ENCODE measurements around the gene NOS1AP. TPM values are rescaled to one million over a fixed set of nuclear protein-coding genes. Genes with fewer than 3 reads are reported as not detected.

The NOS1AP gene
- total RNA-seq, 4 donors from 2014 or later: 0.31 to 12.7 (median 1.7) TPM

DNA sequence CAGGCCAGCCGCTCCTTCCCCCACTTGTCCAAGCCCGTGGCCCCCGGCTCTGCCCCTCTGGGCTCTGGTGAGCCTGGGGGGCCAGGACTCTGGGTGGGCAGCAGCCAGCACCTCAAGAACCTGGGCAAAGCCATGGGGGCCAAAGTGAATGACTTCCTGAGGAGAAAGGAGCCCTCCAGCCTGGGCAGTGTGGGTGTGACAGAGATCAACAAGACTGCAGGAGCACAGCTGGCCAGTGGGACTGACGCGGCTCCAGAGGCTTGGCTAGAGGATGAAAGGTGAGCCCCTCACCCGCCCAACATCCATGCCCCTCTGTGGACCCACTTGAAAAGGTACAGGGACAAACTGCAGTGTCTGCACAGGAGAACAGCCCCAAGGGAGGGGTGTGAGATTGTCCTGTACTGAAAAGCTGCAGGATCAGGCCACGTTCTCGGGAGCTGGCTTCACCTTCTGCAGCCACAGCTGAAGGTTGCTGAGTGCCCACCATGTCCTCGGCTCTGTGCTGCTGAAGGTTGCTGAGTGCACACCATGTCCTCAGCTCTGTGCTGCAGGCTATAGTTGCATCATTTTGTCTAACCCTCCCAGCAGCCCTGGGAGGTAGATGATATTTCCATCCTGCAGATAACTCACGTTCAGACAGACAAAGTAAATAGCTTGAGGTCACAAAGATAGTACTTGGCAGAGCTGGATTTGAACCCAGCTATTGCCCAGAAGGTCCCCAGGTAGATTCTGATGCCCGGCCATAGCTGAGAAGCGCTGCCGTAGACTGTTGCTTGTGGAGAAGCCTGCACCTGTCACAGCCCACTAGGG is 312.7 kb downstream of the NOS1AP start:
- Histone ChIP-seq H3K36me3 (no peaks in the 10 kb centered on the region), H3K27ac (peak overlapping the region; percentile 81 to 93 (median 86)), H3K4me1 (peaks cover 0 to 33% (median 10%) of the 10 kb centered on the region in 3 donors), H3K9me3 (no peaks in the 10 kb centered on the region), H3K4me3 (no peak overlapping the region), H3K27me3 (no peaks in the 10 kb centered on the region)
- DNase-seq: no peak
- 81 to 85% methylated on average over 4 to 10 of the region's 13 CpGs for WGBS, 2 donors
- intact Hi-C loops (cut with DNase I): no loop called here
- TF ChIP-seq, protein P1, sequence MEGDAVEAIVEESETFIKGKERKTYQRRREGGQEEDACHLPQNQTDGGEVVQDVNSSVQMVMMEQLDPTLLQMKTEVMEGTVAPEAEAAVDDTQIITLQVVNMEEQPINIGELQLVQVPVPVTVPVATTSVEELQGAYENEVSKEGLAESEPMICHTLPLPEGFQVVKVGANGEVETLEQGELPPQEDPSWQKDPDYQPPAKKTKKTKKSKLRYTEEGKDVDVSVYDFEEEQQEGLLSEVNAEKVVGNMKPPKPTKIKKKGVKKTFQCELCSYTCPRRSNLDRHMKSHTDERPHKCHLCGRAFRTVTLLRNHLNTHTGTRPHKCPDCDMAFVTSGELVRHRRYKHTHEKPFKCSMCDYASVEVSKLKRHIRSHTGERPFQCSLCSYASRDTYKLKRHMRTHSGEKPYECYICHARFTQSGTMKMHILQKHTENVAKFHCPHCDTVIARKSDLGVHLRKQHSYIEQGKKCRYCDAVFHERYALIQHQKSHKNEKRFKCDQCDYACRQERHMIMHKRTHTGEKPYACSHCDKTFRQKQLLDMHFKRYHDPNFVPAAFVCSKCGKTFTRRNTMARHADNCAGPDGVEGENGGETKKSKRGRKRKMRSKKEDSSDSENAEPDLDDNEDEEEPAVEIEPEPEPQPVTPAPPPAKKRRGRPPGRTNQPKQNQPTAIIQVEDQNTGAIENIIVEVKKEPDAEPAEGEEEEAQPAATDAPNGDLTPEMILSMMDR (IDR thresholded peaks at IDR 0.05): no peak
- no peak for TF ChIP-seq POLR2A (IDR thresholded peaks at IDR 0.05)

DNA sequence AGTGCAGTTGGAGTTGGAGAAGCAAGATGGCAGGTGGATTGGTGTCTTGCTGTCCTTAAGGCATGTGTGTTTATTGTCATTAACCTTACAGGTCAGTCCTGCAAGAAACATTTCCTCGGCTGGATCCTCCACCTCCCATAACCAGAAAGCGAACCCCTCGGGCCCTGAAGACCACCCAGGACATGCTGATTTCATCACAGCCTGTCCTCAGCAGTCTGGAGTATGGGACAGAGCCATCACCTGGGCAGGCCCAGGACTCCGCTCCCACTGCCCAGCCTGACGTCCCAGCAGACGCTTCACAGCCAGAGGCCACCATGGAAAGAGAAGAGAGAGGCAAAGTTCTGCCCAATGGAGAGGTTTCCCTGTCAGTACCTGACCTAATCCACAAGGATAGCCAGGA is 313.6 kb downstream of the NOS1AP start:
- Histone ChIP-seq H3K4me3 (no peak overlapping the region), H3K27me3 (no peaks in the 10 kb centered on the region), H3K4me1 (peaks cover 0 to 39% (median 10%) of the 10 kb centered on the region in 3 donors), H3K27ac (no peak overlapping the region), H3K36me3 (no peaks in the 10 kb centered on the region), H3K9me3 (no peaks in the 10 kb centered on the region)
- no peak for TF ChIP-seq POLR2A (IDR thresholded peaks at IDR 0.05)
- TF ChIP-seq, protein P1 (IDR thresholded peaks at IDR 0.05): no peak
- intact Hi-C loops (cut with DNase I): no loop called here
- no peak for DNase-seq
- WGBS, 2 donors: 71 to 75% methylated on average over 1 to 4 of the region's 6 CpGs

DNA sequence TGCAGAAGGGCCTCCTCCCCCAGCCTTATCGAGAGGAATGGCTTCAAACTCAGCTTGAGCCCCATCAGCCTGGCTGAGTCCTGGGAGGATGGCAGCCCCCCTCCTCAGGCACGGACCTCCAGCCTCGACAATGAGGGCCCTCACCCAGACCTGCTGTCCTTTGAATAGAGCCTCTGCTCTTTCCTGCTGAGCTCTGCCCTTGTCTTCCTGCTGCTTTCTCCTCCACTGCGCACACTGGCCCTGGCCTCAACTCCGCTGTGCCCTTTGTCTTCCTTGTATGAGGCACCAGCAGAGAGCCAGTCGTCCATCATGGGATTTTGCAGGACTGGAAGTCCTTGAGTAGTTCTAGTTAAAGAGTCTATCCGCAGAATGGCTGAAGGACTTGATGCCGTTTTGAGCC is 314.0 kb downstream of the NOS1AP start:
- H3K9me3 ChIP-seq: no peaks in the 10 kb centered on the region
- no peak overlapping the region for H3K4me3 ChIP-seq
- H3K36me3 ChIP-seq: no peaks in the 10 kb centered on the region
- no peaks in the 10 kb centered on the region for H3K27me3 ChIP-seq
- peaks cover 0 to 43% (median 10%) of the 10 kb centered on the region in 3 donors for H3K4me1 ChIP-seq
- TF ChIP-seq, protein P1 (IDR thresholded peaks at IDR 0.05): no peak
- no peak for TF ChIP-seq POLR2A (IDR thresholded peaks at IDR 0.05)
- DNase-seq: no peak
- WGBS, 2 donors: 82 to 87% methylated on average over 6 to 8 of the region's 8 CpGs
- H3K27ac ChIP-seq: no peak overlapping the region
- intact Hi-C loops (cut with DNase I): no loop called here

DNA sequence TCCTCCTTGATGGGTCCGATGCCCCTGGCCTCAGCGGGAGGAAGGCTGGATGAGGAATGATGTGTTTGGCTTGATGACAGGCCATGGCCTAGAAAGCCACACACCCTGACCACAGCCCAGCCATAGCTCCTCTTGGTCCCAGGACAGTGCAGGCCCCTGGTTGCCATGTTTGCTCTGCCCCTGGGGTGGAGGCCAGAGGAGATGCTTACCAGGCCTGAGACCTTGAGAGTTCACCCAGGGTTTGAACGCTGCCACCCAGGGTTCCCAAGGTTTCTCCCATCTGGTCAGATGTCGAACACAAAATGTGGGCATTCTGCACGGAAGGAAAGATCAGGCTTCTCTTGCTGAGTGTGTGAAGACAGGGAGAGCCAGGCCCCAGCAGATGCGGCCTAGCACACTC is 314.6 kb downstream of the NOS1AP start:
- no peak for TF ChIP-seq POLR2A (IDR thresholded peaks at IDR 0.05)
- TF ChIP-seq, protein P1 (IDR thresholded peaks at IDR 0.05): no peak
- intact Hi-C loops (cut with DNase I): no loop called here
- H3K9me3 ChIP-seq: no peaks in the 10 kb centered on the region

DNA sequence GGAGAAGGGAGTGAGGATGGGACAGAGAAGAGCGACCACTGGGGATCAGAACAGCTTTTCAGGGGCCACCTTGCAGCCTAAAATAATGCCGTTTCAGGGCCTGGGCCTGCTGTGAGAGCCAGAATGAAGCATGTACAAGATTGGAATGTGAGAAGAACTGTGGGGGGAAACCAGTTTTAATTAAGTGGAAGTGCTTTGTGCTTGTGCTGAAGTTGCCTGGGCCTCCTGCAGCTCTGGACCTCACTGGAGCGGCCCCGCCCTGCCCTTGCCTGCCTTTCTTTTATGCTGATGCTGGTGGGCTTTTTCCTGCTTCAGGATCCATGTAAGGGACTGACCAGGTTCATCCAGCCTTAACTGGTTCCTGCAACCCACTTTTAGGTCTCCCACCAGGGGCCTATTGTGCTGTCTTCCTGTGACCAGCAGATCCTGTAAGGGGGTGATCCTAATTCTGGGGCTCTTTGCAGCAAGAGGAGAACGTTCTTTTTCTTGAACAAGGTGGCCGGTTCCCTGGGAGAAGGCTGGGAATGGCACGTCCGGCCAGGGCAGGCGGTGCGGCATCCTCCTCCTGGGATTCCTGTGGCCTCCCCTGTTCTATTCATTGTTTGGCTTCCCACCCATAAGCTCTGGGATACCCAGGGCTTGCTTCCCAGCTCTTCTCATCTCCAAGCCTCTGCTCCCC is 315.2 kb downstream of the NOS1AP start:
- 83 to 98% methylated on average over 10 of the region's 10 CpGs for WGBS, 2 donors
- intact Hi-C loops (cut with DNase I): no loop called here
- no peak for DNase-seq

More for the DNA sequence above, 314.6 kb downstream of the NOS1AP start:
- Histone ChIP-seq H3K27me3 (no peaks in the 10 kb centered on the region), H3K36me3 (no peaks in the 10 kb centered on the region), H3K4me3 (no peak overlapping the region), H3K27ac (no peak overlapping the region), H3K4me1 (peaks cover 0 to 49% (median 12%) of the 10 kb centered on the region in 3 donors)
- DNase-seq: no peak
- WGBS, 2 donors: 89% methylated on average over 6 of the region's 6 CpGs; no CpG with 5 or more reads in 1 of the 2 donors

More for the DNA sequence above, 315.2 kb downstream of the NOS1AP start:
- no peak overlapping the region for H3K27ac ChIP-seq
- H3K27me3 ChIP-seq: peaks cover 0 to under 1% (median 0%) of the 10 kb centered on the region in 4 donors
- peaks cover 0 to 55% (median 13%) of the 10 kb centered on the region in 3 donors for H3K4me1 ChIP-seq
- no peaks in the 10 kb centered on the region for H3K9me3 ChIP-seq
- H3K36me3 ChIP-seq: no peaks in the 10 kb centered on the region
- no peak overlapping the region for H3K4me3 ChIP-seq
- TF ChIP-seq POLR2A (IDR thresholded peaks at IDR 0.05): no peak
- TF ChIP-seq, protein P1 (IDR thresholded peaks at IDR 0.05): no peak
